Neural cell (in vitro differentiated cells): Measurements from ENCODE around the gene NECAB3. TPM values are rescaled to one million over a fixed set of nuclear protein-coding genes. Genes with fewer than 3 reads are reported as not detected.

Experiments used
- H2AFZ ChIP-seq: fragments of 200-600, 300-800 bp; sonication (generic), shearing (Covaris generic); 2 replicates; pipeline ENCODE4 v1.6.0; 2014; ENCODE audit warnings: low read depth, mild to moderate bottlenecking, antibody characterized with exemption, low read length, moderate library complexity
- H3F3A ChIP-seq: fragments of 200-600 bp; shearing (Covaris generic); 2 replicates; pipeline ENCODE4 v1.6.1; 2016; ENCODE audit warnings: mild to moderate bottlenecking, moderate library complexity, mixed read lengths, antibody characterized with exemption, low read length; ENCODE audit not compliant: insufficient read depth, poor library complexity, severe bottlenecking
- H3K27ac ChIP-seq: fragments of 200-600, 300-800 bp; sonication (generic), shearing (Covaris generic); 2 replicates; pipeline ENCODE4 v1.5.1; 2014; ENCODE audit warnings: mild to moderate bottlenecking, low read length, moderate library complexity
- H3K27me3 ChIP-seq: fragments of 300-800, 200-600 bp; sonication (generic), shearing (Covaris generic); 2 replicates; pipeline ENCODE4 v1.6.0; 2014; ENCODE audit warnings: mild to moderate bottlenecking, low read depth, low read length, moderate library complexity; ENCODE audit not compliant: insufficient read depth
- H3K36me3 ChIP-seq: fragments of 300-800, 200-600 bp; sonication (generic), shearing (Covaris generic); 2 replicates; pipeline ENCODE4 v1.5.1; 2014; ENCODE audit warnings: mild to moderate bottlenecking, antibody characterized with exemption, low read length, moderate library complexity; ENCODE audit not compliant: insufficient read depth
- H3K4me2 ChIP-seq: fragments of 300-800, 200-600 bp; sonication (generic), shearing (Covaris generic); 2 replicates; pipeline ENCODE4 v1.6.0; 2014; ENCODE audit warnings: mild to moderate bottlenecking, low read length
- H3K4me3 ChIP-seq: fragments of 300-800, 200-600 bp; sonication (generic), shearing (Covaris generic); 2 replicates; pipeline ENCODE4 v1.5.1; 2014; ENCODE audit warnings: mild to moderate bottlenecking, low read length, moderate library complexity
- H3K79me2 ChIP-seq: fragments of 200-600 bp; shearing (Covaris generic); replicated peaks from 2 replicates; pipeline ENCODE4 v1.6.0; 2014; ENCODE audit warnings: mild to moderate bottlenecking, low read length, moderate library complexity; ENCODE audit not compliant: insufficient read depth
- H3K9ac ChIP-seq: fragments of 300-800, 200-600 bp; sonication (generic), shearing (Covaris generic); 2 replicates; pipeline ENCODE4 v1.6.1; 2016; ENCODE audit warnings: mild to moderate bottlenecking, low read length, mixed read lengths
- H3K9me2 ChIP-seq: fragments of 200-600 bp; shearing (Covaris generic); 2 replicates; pipeline ENCODE4 v1.6.1; 2016; ENCODE audit warnings: mild to moderate bottlenecking, low read length, mixed read lengths; ENCODE audit not compliant: insufficient read depth
- H3K9me3 ChIP-seq: fragments of 200-600, 300-800 bp; sonication (generic), shearing (Covaris generic); 2 replicates; pipeline ENCODE4 v1.6.1; 2016; ENCODE audit warnings: mild to moderate bottlenecking, mixed run types, low read length, moderate library complexity, mixed read lengths
- H4K20me1 ChIP-seq: fragments of 200-600 bp; shearing (Covaris generic); 2 replicates; pipeline ENCODE4 v1.6.1; 2016; ENCODE audit warnings: mild to moderate bottlenecking, mixed run types; ENCODE audit not compliant: insufficient read depth
- EP300 ChIP-seq: fragments of 450-650 bp; conservative IDR thresholded peaks from 2 replicates; pipeline ENCODE4 v1.6.1; 2014; ENCODE audit warnings: antibody characterized with exemption, mild to moderate bottlenecking, moderate library complexity; ENCODE audit not compliant: poor library complexity, severe bottlenecking
- EZH2 ChIP-seq: fragments of 200-600, 300-800 bp; shearing (Covaris generic), sonication (generic); IDR thresholded peaks from 2 replicates; pipeline ENCODE4 v1.6.1; 2014; ENCODE audit warnings: antibody characterized with exemption, low read length, borderline replicate concordance, mild to moderate bottlenecking; ENCODE audit not compliant: insufficient read depth, poor library complexity, severe bottlenecking
- MXI1 ChIP-seq: fragments of 450-650 bp; conservative IDR thresholded peaks from 2 replicates; pipeline ENCODE4 v1.6.1; 2014; ENCODE audit warnings: antibody characterized with exemption, mild to moderate bottlenecking; ENCODE audit not compliant: poor library complexity, severe bottlenecking
- POLR2AphosphoS5 ChIP-seq: IDR thresholded peaks from 2 replicates; pipeline ENCODE4 v1.6.1; 2012
- RAD21 ChIP-seq: fragments of 450-650 bp; conservative IDR thresholded peaks from 2 replicates; pipeline ENCODE4 v1.6.1; 2014; ENCODE audit warnings: antibody characterized with exemption, mild to moderate bottlenecking, moderate library complexity
- SMC3 ChIP-seq: fragments of 450-650 bp; conservative IDR thresholded peaks from 2 replicates; pipeline ENCODE4 v1.6.1; 2014; ENCODE audit warnings: antibody characterized with exemption, mild to moderate bottlenecking, moderate library complexity; ENCODE audit not compliant: poor library complexity
- TAF1 ChIP-seq: IDR thresholded peaks from 2 replicates; pipeline ENCODE4 v1.6.1; 2012; ENCODE audit warnings: low read depth
- polyA plus RNA-seq: library from polyadenylated mRNA; depleted of rRNA; stranded (reverse); fragments of >200 nt; gene quantifications from 2 replicates; pipeline ENCODE4 v1.2.3, GENCODE V29; 2014
- TF ChIP-seq, protein P1 (sequence below): fragments of 450-650 bp; IDR thresholded peaks from 2 replicates; pipeline ENCODE4 v1.5.1; 2014; ENCODE audit warnings: antibody characterized with exemption, mild to moderate bottlenecking, moderate library complexity; ENCODE audit not compliant: poor library complexity, severe bottlenecking
- TF ChIP-seq, protein P2 (sequence below): IDR thresholded peaks from 2 replicates; pipeline ENCODE4 v1.6.1; 2012; ENCODE audit warnings: borderline replicate concordance

Gene NECAB3
- polyA plus RNA-seq, 1 donor from 2014 or later = 21.4 TPM

DNA sequence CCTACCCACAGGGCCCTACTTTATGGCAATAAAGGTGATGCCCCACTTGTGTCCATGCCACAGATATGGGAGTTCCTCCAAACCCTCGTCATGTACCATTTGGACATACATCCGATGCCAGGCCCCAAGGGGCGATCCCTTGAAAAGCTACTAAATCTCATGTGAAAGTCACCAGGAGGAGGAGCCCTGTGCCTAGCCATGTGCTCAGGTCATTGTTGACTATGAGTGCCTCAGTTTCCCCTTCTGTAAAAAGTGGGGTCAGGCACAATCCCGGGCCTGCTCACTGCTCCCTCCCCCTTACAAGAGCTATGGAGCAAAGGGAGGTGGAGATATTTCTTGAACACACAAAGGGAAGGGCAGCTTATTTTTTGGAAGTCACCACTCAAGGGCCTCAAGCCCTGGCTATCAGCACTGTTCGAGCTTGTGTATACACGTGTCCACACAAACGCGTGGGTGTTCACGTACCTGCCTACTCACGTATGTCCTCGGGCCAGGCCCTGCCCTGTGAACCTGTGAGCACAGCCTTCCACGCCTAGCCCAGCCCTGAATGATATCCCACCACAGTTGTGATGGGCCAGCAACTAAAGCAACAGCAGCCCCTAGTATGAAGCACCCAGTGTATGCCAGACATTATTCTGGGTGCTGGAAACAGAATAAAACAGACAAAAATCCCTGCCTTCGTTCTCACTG lies 5.6 kb downstream of the NECAB3 start:
- H3F3A ChIP-seq = no peaks in the 10 kb centered on the region
- H3K27me3 ChIP-seq = no peaks in the 10 kb centered on the region
- no peak overlapping the region for H3K4me2 ChIP-seq
- TF ChIP-seq MXI1 (no peak), EZH2 (no peak), TAF1 (no peak), POLR2AphosphoS5 (no peak), RAD21 (no peak), SMC3 (no peak), EP300 (no peak)
- TF ChIP-seq, protein P1, sequence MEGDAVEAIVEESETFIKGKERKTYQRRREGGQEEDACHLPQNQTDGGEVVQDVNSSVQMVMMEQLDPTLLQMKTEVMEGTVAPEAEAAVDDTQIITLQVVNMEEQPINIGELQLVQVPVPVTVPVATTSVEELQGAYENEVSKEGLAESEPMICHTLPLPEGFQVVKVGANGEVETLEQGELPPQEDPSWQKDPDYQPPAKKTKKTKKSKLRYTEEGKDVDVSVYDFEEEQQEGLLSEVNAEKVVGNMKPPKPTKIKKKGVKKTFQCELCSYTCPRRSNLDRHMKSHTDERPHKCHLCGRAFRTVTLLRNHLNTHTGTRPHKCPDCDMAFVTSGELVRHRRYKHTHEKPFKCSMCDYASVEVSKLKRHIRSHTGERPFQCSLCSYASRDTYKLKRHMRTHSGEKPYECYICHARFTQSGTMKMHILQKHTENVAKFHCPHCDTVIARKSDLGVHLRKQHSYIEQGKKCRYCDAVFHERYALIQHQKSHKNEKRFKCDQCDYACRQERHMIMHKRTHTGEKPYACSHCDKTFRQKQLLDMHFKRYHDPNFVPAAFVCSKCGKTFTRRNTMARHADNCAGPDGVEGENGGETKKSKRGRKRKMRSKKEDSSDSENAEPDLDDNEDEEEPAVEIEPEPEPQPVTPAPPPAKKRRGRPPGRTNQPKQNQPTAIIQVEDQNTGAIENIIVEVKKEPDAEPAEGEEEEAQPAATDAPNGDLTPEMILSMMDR = no peak
- TF ChIP-seq, protein P2, sequence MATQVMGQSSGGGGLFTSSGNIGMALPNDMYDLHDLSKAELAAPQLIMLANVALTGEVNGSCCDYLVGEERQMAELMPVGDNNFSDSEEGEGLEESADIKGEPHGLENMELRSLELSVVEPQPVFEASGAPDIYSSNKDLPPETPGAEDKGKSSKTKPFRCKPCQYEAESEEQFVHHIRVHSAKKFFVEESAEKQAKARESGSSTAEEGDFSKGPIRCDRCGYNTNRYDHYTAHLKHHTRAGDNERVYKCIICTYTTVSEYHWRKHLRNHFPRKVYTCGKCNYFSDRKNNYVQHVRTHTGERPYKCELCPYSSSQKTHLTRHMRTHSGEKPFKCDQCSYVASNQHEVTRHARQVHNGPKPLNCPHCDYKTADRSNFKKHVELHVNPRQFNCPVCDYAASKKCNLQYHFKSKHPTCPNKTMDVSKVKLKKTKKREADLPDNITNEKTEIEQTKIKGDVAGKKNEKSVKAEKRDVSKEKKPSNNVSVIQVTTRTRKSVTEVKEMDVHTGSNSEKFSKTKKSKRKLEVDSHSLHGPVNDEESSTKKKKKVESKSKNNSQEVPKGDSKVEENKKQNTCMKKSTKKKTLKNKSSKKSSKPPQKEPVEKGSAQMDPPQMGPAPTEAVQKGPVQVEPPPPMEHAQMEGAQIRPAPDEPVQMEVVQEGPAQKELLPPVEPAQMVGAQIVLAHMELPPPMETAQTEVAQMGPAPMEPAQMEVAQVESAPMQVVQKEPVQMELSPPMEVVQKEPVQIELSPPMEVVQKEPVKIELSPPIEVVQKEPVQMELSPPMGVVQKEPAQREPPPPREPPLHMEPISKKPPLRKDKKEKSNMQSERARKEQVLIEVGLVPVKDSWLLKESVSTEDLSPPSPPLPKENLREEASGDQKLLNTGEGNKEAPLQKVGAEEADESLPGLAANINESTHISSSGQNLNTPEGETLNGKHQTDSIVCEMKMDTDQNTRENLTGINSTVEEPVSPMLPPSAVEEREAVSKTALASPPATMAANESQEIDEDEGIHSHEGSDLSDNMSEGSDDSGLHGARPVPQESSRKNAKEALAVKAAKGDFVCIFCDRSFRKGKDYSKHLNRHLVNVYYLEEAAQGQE = no peak
- no peaks in the 10 kb centered on the region for H4K20me1 ChIP-seq
- H3K9ac ChIP-seq = no peak overlapping the region
- no peak overlapping the region for H3K4me3 ChIP-seq
- no peak overlapping the region for H3K27ac ChIP-seq
- no peaks in the 10 kb centered on the region for H3K9me3 ChIP-seq
- H3K36me3 ChIP-seq = no peaks in the 10 kb centered on the region
- no peak overlapping the region for H2AFZ ChIP-seq
- H3K79me2 ChIP-seq = no peaks in the 10 kb centered on the region
- no peaks in the 10 kb centered on the region for H3K9me2 ChIP-seq

- H3K36me3 ChIP-seq = no peaks in the 10 kb centered on the region
- H3K27ac ChIP-seq = no peak overlapping the region
- H3K9ac ChIP-seq = no peak overlapping the region
- no peak overlapping the region for H3K4me2 ChIP-seq
- no peak overlapping the region for H2AFZ ChIP-seq
- no peak for TF ChIP-seq EZH2
- TF ChIP-seq, protein P2 = no peak
- TF ChIP-seq, protein P1 = peak; percentile 58
- peak; percentile 60 for TF ChIP-seq RAD21
- TF ChIP-seq TAF1 = no peak
- no peak for TF ChIP-seq EP300
- no peak for TF ChIP-seq POLR2AphosphoS5
- no peak for TF ChIP-seq MXI1
- TF ChIP-seq SMC3 = peak; percentile 52
- H3K79me2 ChIP-seq = no peaks in the 10 kb centered on the region
- H4K20me1 ChIP-seq = no peaks in the 10 kb centered on the region
- no peaks in the 10 kb centered on the region for H3F3A ChIP-seq
- no peaks in the 10 kb centered on the region for H3K9me2 ChIP-seq
- no peaks in the 10 kb centered on the region for H3K9me3 ChIP-seq
- no peaks in the 10 kb centered on the region for H3K27me3 ChIP-seq
- no peak overlapping the region for H3K4me3 ChIP-seq
Observed at GRCh38 chr20:33667676-33668465, 6.4 kb downstream of the NECAB3 start.
